HUES64 (cell line): ENCODE data around the gene ZNF628. TPM values are rescaled to one million over a fixed set of nuclear protein-coding genes. Genes with fewer than 3 reads are reported as not detected.

Experiments
- H3K27ac ChIP-seq: 2 replicates; pipeline ENCODE4 v1.7.0; 2013; ENCODE audit warnings: low read depth, low read length, inconsistent platforms
- H3K27me3 ChIP-seq: 2 replicates; pipeline ENCODE4 v1.6.1; 2013; ENCODE audit warnings: mild to moderate bottlenecking, low read length; ENCODE audit not compliant: insufficient read depth
- H3K36me3 ChIP-seq: 2 replicates; pipeline ENCODE4 v1.6.1; 2013; ENCODE audit warnings: mild to moderate bottlenecking, low read length; ENCODE audit not compliant: insufficient read depth
- H3K4me1 ChIP-seq: 2 replicates; pipeline ENCODE4 v1.6.1; 2013; ENCODE audit warnings: mild to moderate bottlenecking, low read length, moderate library complexity; ENCODE audit not compliant: insufficient read depth
- H3K4me3 ChIP-seq: 2 replicates; pipeline ENCODE4 v1.5.1; 2013; ENCODE audit warnings: mild to moderate bottlenecking, low read length, moderate library complexity
- H3K9ac ChIP-seq: 2 replicates; pipeline ENCODE4 v1.6.1; 2013; ENCODE audit warnings: mild to moderate bottlenecking, low read depth, low read length
- H3K9me3 ChIP-seq: 2 replicates; pipeline ENCODE4 v1.6.1; 2013; ENCODE audit warnings: low read depth, low read length; ENCODE audit not compliant: insufficient read depth
- WGBS: fragments of 150-250, 120-280 bp; methylation state at CpG from one replicate; pipeline ENCODE4 v1.1.7; 2013; ENCODE audit warnings: missing lambda C conversion rate; 5-methylcytosine and 5-hydroxymethylcytosine counted together
- polyA plus RNA-seq, 2 experiments: library from polyadenylated mRNA; stranded (reverse); fragments of 50-300 nt; gene quantifications; one replicate each; pipeline ENCODE4 v1.2.3, GENCODE V29; 2013

The ZNF628 gene
- 10.1 TPM for polyA plus RNA-seq (2013, experiment 1 of 2)
- 10.2 TPM for polyA plus RNA-seq (2013, experiment 2 of 2)

GRCh38 chr19:55476100-55476775, at the start of gene ZNF628:
TSS of gene ZNF628 (plus strand) at chr19:55476617. CDS start at chr19:55479911, 3,294 bp downstream.
- peak within 1 kb of the TSS; percentile 90; the same call in 1 of the 2 replicates for H3K27ac ChIP-seq
- no peaks in the 10 kb centered on the region for H3K27me3 ChIP-seq
- WGBS = 2% methylated on average over 52 of the region's 61 CpGs
- H3K4me1 ChIP-seq = peaks cover 11% of the 10 kb centered on the region
- H3K9me3 ChIP-seq = no peaks in the 10 kb centered on the region
- peak within 1 kb of the TSS; percentile 51 for H3K9ac ChIP-seq
- H3K36me3 ChIP-seq = no peaks in the 10 kb centered on the region
- H3K4me3 ChIP-seq = peak within 1 kb of the TSS; percentile 64

- no peaks in the 10 kb centered on the region for H3K9me3 ChIP-seq
- H3K4me1 ChIP-seq = no peaks in the 10 kb centered on the region
- H3K4me3 ChIP-seq = no peak overlapping the region
- whole genome bisulfite sequencing = 84% methylated on average over 1 of the region's 1 CpG
- no peaks in the 10 kb centered on the region for H3K36me3 ChIP-seq
- peaks cover 2% of the 10 kb centered on the region for H3K27me3 ChIP-seq
- no peak overlapping the region for H3K27ac ChIP-seq
- no peak overlapping the region for H3K9ac ChIP-seq
Measured at GRCh38 chr19:55431183-55431582, 45.2 kb upstream of the ZNF628 start.

GRCh38 chr19:55432241-55432959, 44.0 kb upstream of the ZNF628 start:
- no peak overlapping the region for H3K9ac ChIP-seq
- no peak overlapping the region for H3K27ac ChIP-seq
- no peaks in the 10 kb centered on the region for H3K36me3 ChIP-seq
- no peaks in the 10 kb centered on the region for H3K9me3 ChIP-seq
- H3K4me1 ChIP-seq = no peaks in the 10 kb centered on the region
- peaks cover 2% of the 10 kb centered on the region for H3K27me3 ChIP-seq
- H3K4me3 ChIP-seq = no peak overlapping the region
- WGBS = 88% methylated on average over 14 of the region's 14 CpGs

GRCh38 chr19:55433292-55433691, 43.1 kb upstream of the ZNF628 start:
- no peak overlapping the region for H3K9ac ChIP-seq
- no peaks in the 10 kb centered on the region for H3K4me1 ChIP-seq
- no peaks in the 10 kb centered on the region for H3K9me3 ChIP-seq
- 66% methylated on average over 48 of the region's 48 CpGs for WGBS
- peaks cover 6% of the 10 kb centered on the region for H3K27me3 ChIP-seq
- no peaks in the 10 kb centered on the region for H3K36me3 ChIP-seq
- H3K4me3 ChIP-seq = no peak overlapping the region
- no peak overlapping the region for H3K27ac ChIP-seq

GRCh38 chr19:55434356-55434919, 42.0 kb upstream of the ZNF628 start:
- Histone ChIP-seq H3K27ac (no peak overlapping the region), H3K4me1 (no peaks in the 10 kb centered on the region), H3K4me3 (no peak overlapping the region), H3K27me3 (peaks cover 18% of the 10 kb centered on the region), H3K9ac (no peak overlapping the region), H3K36me3 (no peaks in the 10 kb centered on the region), H3K9me3 (no peaks in the 10 kb centered on the region)
- 86% methylated on average over 4 of the region's 4 CpGs for WGBS

GRCh38 chr19:55435020-55435419, 41.4 kb upstream of the ZNF628 start:
- H3K9me3 ChIP-seq = no peaks in the 10 kb centered on the region
- 92% methylated on average over 4 of the region's 4 CpGs for WGBS

GRCh38 chr19:55436847-55437246, 39.6 kb upstream of the ZNF628 start:
- Histone ChIP-seq H3K9me3 (no peaks in the 10 kb centered on the region), H3K36me3 (no peaks in the 10 kb centered on the region), H3K4me3 (no peak overlapping the region), H3K27ac (no peak overlapping the region), H3K9ac (no peak overlapping the region), H3K27me3 (peaks cover 42% of the 10 kb centered on the region), H3K4me1 (peaks cover 5% of the 10 kb centered on the region; the same call in 1 of the 2 replicates)
- 37% methylated on average over 8 of the region's 8 CpGs for WGBS

More at GRCh38 chr19:55435020-55435419, 41.4 kb upstream of the ZNF628 start:
- Histone ChIP-seq H3K9ac (no peak overlapping the region), H3K4me3 (no peak overlapping the region), H3K27ac (no peak overlapping the region), H3K4me1 (no peaks in the 10 kb centered on the region), H3K27me3 (peaks cover 23% of the 10 kb centered on the region), H3K36me3 (no peaks in the 10 kb centered on the region)

- no peaks in the 10 kb centered on the region for H3K9me3 ChIP-seq
- no peak overlapping the region for H3K4me3 ChIP-seq
- no peaks in the 10 kb centered on the region for H3K36me3 ChIP-seq
- 2% methylated on average over 17 of the region's 17 CpGs for WGBS
- no peak overlapping the region for H3K27ac ChIP-seq
- no peak overlapping the region for H3K9ac ChIP-seq
- peaks cover 47% of the 10 kb centered on the region for H3K27me3 ChIP-seq
- peaks cover 5% of the 10 kb centered on the region; the same call in 1 of the 2 replicates for H3K4me1 ChIP-seq
Measured at GRCh38 chr19:55437410-55437809, 39.0 kb upstream of the ZNF628 start.

- Histone ChIP-seq H3K36me3 (no peaks in the 10 kb centered on the region), H3K9me3 (no peaks in the 10 kb centered on the region), H3K4me1 (peaks cover 5% of the 10 kb centered on the region; the same call in 1 of the 2 replicates), H3K4me3 (no peak overlapping the region), H3K27ac (no peak overlapping the region), H3K27me3 (peaks cover 61% of the 10 kb centered on the region), H3K9ac (no peak overlapping the region)
- 76% methylated on average over 5 of the region's 5 CpGs for WGBS
Measured at GRCh38 chr19:55439052-55439451, 37.4 kb upstream of the ZNF628 start.

GRCh38 chr19:55440411-55441105, 35.9 kb upstream of the ZNF628 start:
- Histone ChIP-seq H3K9ac (no peak overlapping the region), H3K36me3 (no peaks in the 10 kb centered on the region), H3K4me3 (peak overlapping the region; percentile 62), H3K4me1 (peaks cover 5% of the 10 kb centered on the region; the same call in 1 of the 2 replicates), H3K27ac (no peak overlapping the region; the same call in 1 of the 2 replicates), H3K27me3 (peaks cover 76% of the 10 kb centered on the region), H3K9me3 (no peaks in the 10 kb centered on the region)
- WGBS = 13% methylated on average over 39 of the region's 39 CpGs
